Measurements from ENCODE around the gene SLC19A3.
"Not testable (repeated sequence)": the region's sequence is repeated elsewhere in the genome, so short reads cannot be mapped to it uniquely, and the experiment has no call there.

The SLC19A3 gene

DNA sequence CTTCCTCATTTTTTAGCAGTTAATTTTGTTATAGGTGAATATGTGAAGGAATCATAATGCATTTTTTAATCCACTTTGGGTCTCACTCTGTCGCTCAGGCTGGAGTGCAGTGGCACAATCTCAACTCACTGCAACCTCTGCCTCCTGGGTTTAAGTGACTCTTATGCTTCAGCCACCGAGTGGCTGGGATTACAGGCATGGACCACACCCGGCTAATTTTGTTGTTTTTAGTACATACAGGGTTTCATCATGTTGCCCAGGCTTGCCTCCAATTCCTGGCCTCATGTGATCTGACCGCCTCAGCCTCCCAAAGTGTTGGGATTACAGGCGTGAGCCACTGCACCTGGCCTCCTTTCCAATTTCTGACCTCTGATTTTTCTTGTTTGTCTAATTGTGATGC, 33.6 kb downstream of the SLC19A3 start:
- no peak overlapping the region for H3K27ac ChIP-seq
- H2AFZ ChIP-seq: no peak overlapping the region
- no peak overlapping the region for H3K9ac ChIP-seq
- no peaks in the 10 kb centered on the region for H3K4me1 ChIP-seq
- H3K9me3 ChIP-seq (ENCODE audit: control insufficient read depth, low read length): no peaks in the 10 kb centered on the region
- H3K4me2 ChIP-seq (ENCODE audit: low read length): no peak overlapping the region
- no peak overlapping the region for H3K4me3 ChIP-seq (ENCODE audit: low read depth, low read length)
- no peaks in the 10 kb centered on the region for H3K36me3 ChIP-seq (ENCODE audit: control insufficient read depth, insufficient read depth, low read length)
- no peaks in the 10 kb centered on the region for H3K27me3 ChIP-seq (ENCODE audit: control insufficient read depth, insufficient read depth, low read length)
- no peaks in the 10 kb centered on the region for H3K79me2 ChIP-seq
- no peak for TF ChIP-seq CTCF (IDR thresholded peaks at IDR 0.05)

GRCh38 chr2:227677928-227678327, 39.9 kb downstream of the SLC19A3 start:
- H3K27ac ChIP-seq: no peak overlapping the region
- TF ChIP-seq CTCF (IDR thresholded peaks at IDR 0.05): no peak
- H3K4me1 ChIP-seq: no peaks in the 10 kb centered on the region
- no peak overlapping the region for H3K4me2 ChIP-seq (ENCODE audit: low read length)
- H3K9me3 ChIP-seq (ENCODE audit: control insufficient read depth, low read length): no peaks in the 10 kb centered on the region
- H2AFZ ChIP-seq: no peak overlapping the region
- H3K36me3 ChIP-seq (ENCODE audit: control insufficient read depth, insufficient read depth, low read length): no peaks in the 10 kb centered on the region
- H3K79me2 ChIP-seq: no peaks in the 10 kb centered on the region
- H3K9ac ChIP-seq: no peak overlapping the region
- no peaks in the 10 kb centered on the region for H3K27me3 ChIP-seq (ENCODE audit: control insufficient read depth, insufficient read depth, low read length)
- no peak overlapping the region for H3K4me3 ChIP-seq (ENCODE audit: low read depth, low read length)

DNA sequence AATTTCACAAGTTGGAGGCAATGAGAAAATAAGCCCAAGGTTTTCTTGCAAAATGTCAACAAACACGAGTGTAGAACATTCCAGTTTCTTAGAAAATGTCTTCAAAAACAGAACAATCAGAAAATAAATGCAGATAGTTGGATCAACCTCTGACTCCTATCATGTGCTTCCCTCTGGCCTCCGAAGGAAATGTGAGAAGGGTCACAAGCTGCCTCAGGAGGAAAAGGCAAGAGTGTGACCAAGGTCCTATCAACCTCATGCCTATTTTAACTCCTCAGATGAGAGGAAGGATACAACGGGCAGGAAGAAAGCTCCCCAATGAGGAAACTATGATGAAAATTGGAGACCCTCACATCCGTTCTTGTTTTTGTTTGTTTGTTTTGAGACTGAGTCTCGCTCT, 43.3 kb downstream of the SLC19A3 start:
- H2AFZ ChIP-seq: no peak overlapping the region
- TF ChIP-seq CTCF (IDR thresholded peaks at IDR 0.05): no peak
- no peaks in the 10 kb centered on the region for H3K79me2 ChIP-seq
- no peaks in the 10 kb centered on the region for H3K4me1 ChIP-seq
- no peak overlapping the region for H3K27ac ChIP-seq
- no peak overlapping the region for H3K4me2 ChIP-seq (ENCODE audit: low read length)
- H3K9me3 ChIP-seq (ENCODE audit: control insufficient read depth, low read length): no peaks in the 10 kb centered on the region
- no peak overlapping the region for H3K9ac ChIP-seq
- no peaks in the 10 kb centered on the region for H3K27me3 ChIP-seq (ENCODE audit: control insufficient read depth, insufficient read depth, low read length)
- H3K36me3 ChIP-seq (ENCODE audit: control insufficient read depth, insufficient read depth, low read length): no peaks in the 10 kb centered on the region
- no peak overlapping the region for H3K4me3 ChIP-seq (ENCODE audit: low read depth, low read length)

DNA sequence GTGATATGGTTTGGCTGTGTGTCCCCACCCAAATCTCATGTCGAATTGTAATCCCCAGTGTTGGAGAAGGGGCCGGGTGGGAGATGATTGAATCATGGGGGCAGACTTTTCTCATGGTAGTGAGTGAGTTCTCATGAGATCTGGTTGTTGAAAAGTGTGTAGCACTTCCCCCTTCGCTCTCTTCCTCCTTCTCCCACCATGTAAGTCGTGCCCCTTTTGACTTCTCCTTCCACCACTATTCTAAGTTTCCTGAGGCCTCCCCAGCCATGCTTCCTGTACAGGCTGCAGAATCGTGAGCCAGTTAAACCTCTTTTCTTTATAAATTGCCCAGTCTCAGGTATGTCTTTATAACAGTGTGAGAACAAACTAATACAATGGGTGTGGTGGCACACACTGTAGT, 44.2 kb downstream of the SLC19A3 start:
- not testable (repeated sequence) for H2AFZ ChIP-seq; H3K9me3 ChIP-seq (ENCODE audit: control insufficient read depth, low read length); H3K4me1 ChIP-seq; H3K4me3 ChIP-seq (ENCODE audit: low read depth, low read length); H3K79me2 ChIP-seq; H3K4me2 ChIP-seq (ENCODE audit: low read length); H3K9ac ChIP-seq; H3K27me3 ChIP-seq (ENCODE audit: control insufficient read depth, insufficient read depth, low read length); H3K27ac ChIP-seq; H3K36me3 ChIP-seq (ENCODE audit: control insufficient read depth, insufficient read depth, low read length)

DNA sequence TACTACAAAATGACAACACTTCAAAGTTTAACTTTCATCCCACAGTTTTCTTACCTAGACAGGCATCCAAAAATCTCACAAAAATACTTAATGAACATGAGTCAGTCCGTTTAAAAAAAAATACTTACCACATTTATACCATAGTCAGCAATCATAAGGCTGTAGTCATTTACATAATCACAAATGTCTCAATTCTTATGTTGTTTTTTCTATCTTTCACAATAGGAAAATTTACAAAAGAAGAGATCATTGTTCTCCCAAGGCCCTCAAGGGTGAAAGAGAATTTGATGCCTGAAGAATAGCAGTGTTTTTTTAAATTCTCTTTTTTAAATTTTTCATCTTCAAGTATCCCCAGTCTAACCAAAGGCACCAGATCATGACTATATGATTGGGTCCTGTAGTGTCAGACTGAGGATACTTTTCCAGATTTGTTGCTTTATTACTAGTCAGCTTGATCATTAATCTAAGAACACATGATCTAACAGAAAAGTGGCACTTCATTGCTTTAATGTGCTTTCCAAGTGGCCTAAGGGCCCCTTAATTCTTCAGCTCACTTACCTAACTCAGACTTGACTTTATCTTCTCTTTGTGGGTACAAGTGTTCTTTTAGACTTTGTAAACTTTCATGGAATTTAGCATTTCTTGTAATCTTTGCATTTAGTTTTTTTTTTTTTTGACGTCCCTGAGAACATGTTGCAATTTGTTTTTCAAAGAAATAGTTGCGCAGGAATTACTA, 46.5 kb downstream of the SLC19A3 start:
- no peaks in the 10 kb centered on the region for H3K4me1 ChIP-seq
- no peak overlapping the region for H2AFZ ChIP-seq
- TF ChIP-seq CTCF (IDR thresholded peaks at IDR 0.05): no peak
- H3K4me3 ChIP-seq (ENCODE audit: low read depth, low read length): no peak overlapping the region
- H3K9ac ChIP-seq: no peak overlapping the region
- no peak overlapping the region for H3K27ac ChIP-seq
- no peaks in the 10 kb centered on the region for H3K27me3 ChIP-seq (ENCODE audit: control insufficient read depth, insufficient read depth, low read length)
- H3K79me2 ChIP-seq: no peaks in the 10 kb centered on the region
- H3K4me2 ChIP-seq (ENCODE audit: low read length): no peak overlapping the region
- H3K9me3 ChIP-seq (ENCODE audit: control insufficient read depth, low read length): no peaks in the 10 kb centered on the region
- H3K36me3 ChIP-seq (ENCODE audit: control insufficient read depth, insufficient read depth, low read length): no peaks in the 10 kb centered on the region

- not testable (repeated sequence) for H3K27ac ChIP-seq; H3K9ac ChIP-seq; H3K4me1 ChIP-seq; H3K36me3 ChIP-seq (ENCODE audit: control insufficient read depth, insufficient read depth, low read length); H3K4me3 ChIP-seq (ENCODE audit: low read depth, low read length); H3K79me2 ChIP-seq; H3K9me3 ChIP-seq (ENCODE audit: control insufficient read depth, low read length); H2AFZ ChIP-seq; H3K4me2 ChIP-seq (ENCODE audit: low read length); H3K27me3 ChIP-seq (ENCODE audit: control insufficient read depth, insufficient read depth, low read length)
Observed at GRCh38 chr2:227666631-227667170, 51.1 kb downstream of the SLC19A3 start, which contains the start of gene SCYGR5. SCYGR5 (plus strand) TSS chr2:227666804; CDS start chr2:227666804, 0 bp downstream.

All from parathyroid adenoma (tissue), 2 donors.